Measurements from ENCODE around the gene STPG3.

The STPG3 gene

GRCh38 chr9:137269231-137269772 is 18.2 kb downstream of the STPG3 start:
- H3K4me3 ChIP-seq (ENCODE audit: low read depth, low read length) = no peak overlapping the region
- H3K9me3 ChIP-seq (ENCODE audit: control insufficient read depth, insufficient read depth, low read length) = no peaks in the 10 kb centered on the region

GRCh38 chr9:137270929-137271695 is 20.0 kb downstream of the STPG3 start:
- H3K4me3 ChIP-seq (ENCODE audit: low read depth, low read length) = no peak overlapping the region
- peaks cover 1% of the 10 kb centered on the region for H3K4me1 ChIP-seq (ENCODE audit: control insufficient read depth, insufficient read depth, low read length)
- no peak overlapping the region for H3K9ac ChIP-seq (ENCODE audit: low read depth, low read length)

More at GRCh38 chr9:137269231-137269772, 18.2 kb downstream of the STPG3 start:
- no peaks in the 10 kb centered on the region for H3K27me3 ChIP-seq (ENCODE audit: control insufficient read depth, insufficient read depth, low read length)
- H3K36me3 ChIP-seq (ENCODE audit: control insufficient read depth, insufficient read depth, low read length) = peaks cover 47% of the 10 kb centered on the region
- no peak overlapping the region for H3K9ac ChIP-seq (ENCODE audit: low read depth, low read length)
- H3K4me1 ChIP-seq (ENCODE audit: control insufficient read depth, insufficient read depth, low read length) = no peaks in the 10 kb centered on the region

GRCh38 chr9:137271696-137272076 is 20.6 kb downstream of the STPG3 start:
- peaks cover 27% of the 10 kb centered on the region for H3K36me3 ChIP-seq (ENCODE audit: control insufficient read depth, insufficient read depth, low read length)
- H3K9ac ChIP-seq (ENCODE audit: low read depth, low read length) = no peak overlapping the region
- H3K4me1 ChIP-seq (ENCODE audit: control insufficient read depth, insufficient read depth, low read length) = peaks cover 3% of the 10 kb centered on the region
- H3K4me3 ChIP-seq (ENCODE audit: low read depth, low read length) = no peak overlapping the region
- H3K9me3 ChIP-seq (ENCODE audit: control insufficient read depth, insufficient read depth, low read length) = no peaks in the 10 kb centered on the region
- H3K27me3 ChIP-seq (ENCODE audit: control insufficient read depth, insufficient read depth, low read length) = no peaks in the 10 kb centered on the region

More at GRCh38 chr9:137270929-137271695, 20.0 kb downstream of the STPG3 start:
- Histone ChIP-seq H3K36me3 (ENCODE audit: control insufficient read depth, insufficient read depth, low read length) (peaks cover 32% of the 10 kb centered on the region), H3K27me3 (ENCODE audit: control insufficient read depth, insufficient read depth, low read length) (no peaks in the 10 kb centered on the region), H3K9me3 (ENCODE audit: control insufficient read depth, insufficient read depth, low read length) (no peaks in the 10 kb centered on the region)

GRCh38 chr9:137272241-137273094 is 21.4 kb downstream of the STPG3 start:
- Histone ChIP-seq H3K4me1 (ENCODE audit: control insufficient read depth, insufficient read depth, low read length) (peaks cover 3% of the 10 kb centered on the region), H3K36me3 (ENCODE audit: control insufficient read depth, insufficient read depth, low read length) (peaks cover 21% of the 10 kb centered on the region), H3K9ac (ENCODE audit: low read depth, low read length) (peak overlapping the region; percentile 24), H3K9me3 (ENCODE audit: control insufficient read depth, insufficient read depth, low read length) (no peaks in the 10 kb centered on the region), H3K4me3 (ENCODE audit: low read depth, low read length) (no peak overlapping the region), H3K27me3 (ENCODE audit: control insufficient read depth, insufficient read depth, low read length) (no peaks in the 10 kb centered on the region)

GRCh38 chr9:137273095-137273490 is 22.0 kb downstream of the STPG3 start:
- no peak overlapping the region for H3K9ac ChIP-seq (ENCODE audit: low read depth, low read length)
- H3K9me3 ChIP-seq (ENCODE audit: control insufficient read depth, insufficient read depth, low read length) = no peaks in the 10 kb centered on the region
- peaks cover 3% of the 10 kb centered on the region for H3K4me1 ChIP-seq (ENCODE audit: control insufficient read depth, insufficient read depth, low read length)
- H3K27me3 ChIP-seq (ENCODE audit: control insufficient read depth, insufficient read depth, low read length) = no peaks in the 10 kb centered on the region
- H3K36me3 ChIP-seq (ENCODE audit: control insufficient read depth, insufficient read depth, low read length) = peaks cover 21% of the 10 kb centered on the region
- H3K4me3 ChIP-seq (ENCODE audit: low read depth, low read length) = no peak overlapping the region

GRCh38 chr9:137273611-137274320 is 22.7 kb downstream of the STPG3 start:
- no peaks in the 10 kb centered on the region for H3K27me3 ChIP-seq (ENCODE audit: control insufficient read depth, insufficient read depth, low read length)
- no peak overlapping the region for H3K4me3 ChIP-seq (ENCODE audit: low read depth, low read length)
- peaks cover 3% of the 10 kb centered on the region for H3K4me1 ChIP-seq (ENCODE audit: control insufficient read depth, insufficient read depth, low read length)
- H3K36me3 ChIP-seq (ENCODE audit: control insufficient read depth, insufficient read depth, low read length) = peaks cover 17% of the 10 kb centered on the region
- H3K9me3 ChIP-seq (ENCODE audit: control insufficient read depth, insufficient read depth, low read length) = no peaks in the 10 kb centered on the region
- H3K9ac ChIP-seq (ENCODE audit: low read depth, low read length) = no peak overlapping the region

- Histone ChIP-seq H3K9ac (ENCODE audit: low read depth, low read length) (no peak overlapping the region), H3K4me3 (ENCODE audit: low read depth, low read length) (no peak overlapping the region), H3K36me3 (ENCODE audit: control insufficient read depth, insufficient read depth, low read length) (peaks cover 14% of the 10 kb centered on the region), H3K27me3 (ENCODE audit: control insufficient read depth, insufficient read depth, low read length) (no peaks in the 10 kb centered on the region), H3K9me3 (ENCODE audit: control insufficient read depth, insufficient read depth, low read length) (no peaks in the 10 kb centered on the region), H3K4me1 (ENCODE audit: control insufficient read depth, insufficient read depth, low read length) (peaks cover 3% of the 10 kb centered on the region)
These were observed 24.1 kb downstream of the STPG3 start for GRCh38 chr9:137275203-137275587.

- Histone ChIP-seq H3K4me3 (ENCODE audit: low read depth, low read length) (no peak overlapping the region), H3K9ac (ENCODE audit: low read depth, low read length) (peak overlapping the region; percentile 32), H3K9me3 (ENCODE audit: control insufficient read depth, insufficient read depth, low read length) (no peaks in the 10 kb centered on the region), H3K4me1 (ENCODE audit: control insufficient read depth, insufficient read depth, low read length) (peaks cover 3% of the 10 kb centered on the region), H3K36me3 (ENCODE audit: control insufficient read depth, insufficient read depth, low read length) (peaks cover 13% of the 10 kb centered on the region), H3K27me3 (ENCODE audit: control insufficient read depth, insufficient read depth, low read length) (no peaks in the 10 kb centered on the region)
These were observed 24.7 kb downstream of the STPG3 start for GRCh38 chr9:137275588-137276472.

GRCh38 chr9:137276473-137277328 is 25.6 kb downstream of the STPG3 start:
- Histone ChIP-seq H3K36me3 (ENCODE audit: control insufficient read depth, insufficient read depth, low read length) (peaks cover 12% of the 10 kb centered on the region), H3K4me1 (ENCODE audit: control insufficient read depth, insufficient read depth, low read length) (peaks cover 3% of the 10 kb centered on the region), H3K4me3 (ENCODE audit: low read depth, low read length) (peak overlapping the region; percentile 41)

GRCh38 chr9:137277329-137278041 is 26.4 kb downstream of the STPG3 start, which contains the start of gene TOR4A:
Gene TOR4A, plus strand, starts transcription at chr9:137277726. Its CDS starts 964 bp downstream, at chr9:137278690.
- peak within 1 kb of the TSS; percentile 32 for H3K9ac ChIP-seq (ENCODE audit: low read depth, low read length)
- peaks cover 3% of the 10 kb centered on the region for H3K4me1 ChIP-seq (ENCODE audit: control insufficient read depth, insufficient read depth, low read length)
- H3K27me3 ChIP-seq (ENCODE audit: control insufficient read depth, insufficient read depth, low read length) = no peaks in the 10 kb centered on the region
- H3K4me3 ChIP-seq (ENCODE audit: low read depth, low read length) = peak within 1 kb of the TSS; percentile 41
- no peaks in the 10 kb centered on the region for H3K9me3 ChIP-seq (ENCODE audit: control insufficient read depth, insufficient read depth, low read length)
- H3K36me3 ChIP-seq (ENCODE audit: control insufficient read depth, insufficient read depth, low read length) = peaks cover 7% of the 10 kb centered on the region

More at GRCh38 chr9:137276473-137277328, 25.6 kb downstream of the STPG3 start:
- H3K9me3 ChIP-seq (ENCODE audit: control insufficient read depth, insufficient read depth, low read length) = no peaks in the 10 kb centered on the region
- no peaks in the 10 kb centered on the region for H3K27me3 ChIP-seq (ENCODE audit: control insufficient read depth, insufficient read depth, low read length)
- peak overlapping the region; percentile 32 for H3K9ac ChIP-seq (ENCODE audit: low read depth, low read length)
